RWPE2 (cell line): ENCODE measurements around the gene PLCL2.

Experiments used
- ATAC-seq: fragments of 200-7000 bp; cut with Tn5 transposase; 3 replicates; pipeline ENCODE4 v1.9.1; 2021; ENCODE audit warnings: low read depth
- DNase-seq: peaks from one replicate; pipeline ENCODE4 v3.0.0-alpha.2; 2020; ENCODE audit warnings: low spot score
- H3K27ac ChIP-seq: fragments of 450-650 bp; 2 replicates; pipeline ENCODE4 v1.5.1; 2017; ENCODE audit warnings: mild to moderate bottlenecking; ENCODE audit not compliant: poor library complexity, severe bottlenecking
- H3K27me3 ChIP-seq: fragments of 250-450 bp; sonication (Bioruptor Pico); 2 replicates; pipeline ENCODE4 v1.5.1; 2021; ENCODE audit warnings: mild to moderate bottlenecking, moderate library complexity; ENCODE audit not compliant: insufficient read depth, poor library complexity, severe bottlenecking
- H3K36me3 ChIP-seq: fragments of 250-450 bp; sonication (Bioruptor Pico); 2 replicates; pipeline ENCODE4 v1.5.1; 2020; ENCODE audit warnings: low read depth, mild to moderate bottlenecking, moderate library complexity
- H3K4me1 ChIP-seq: fragments of 250-450 bp; sonication (Bioruptor Pico); 2 replicates; pipeline ENCODE4 v1.5.1; 2021; ENCODE audit warnings: mild to moderate bottlenecking, moderate library complexity; ENCODE audit not compliant: insufficient read depth, poor library complexity, severe bottlenecking
- H3K4me3 ChIP-seq: fragments of 250-450 bp; sonication (Bioruptor Pico); 2 replicates; pipeline ENCODE4 v1.5.1; 2021; ENCODE audit warnings: mild to moderate bottlenecking, moderate library complexity; ENCODE audit not compliant: severe bottlenecking
- H3K9me3 ChIP-seq: fragments of 250-450 bp; sonication (Bioruptor Pico); 2 replicates; pipeline ENCODE4 v1.5.1; 2021; ENCODE audit warnings: mild to moderate bottlenecking, moderate library complexity; ENCODE audit not compliant: severe bottlenecking
- TF ChIP-seq, protein P1 (sequence below): fragments of 450-650 bp; IDR thresholded peaks from one replicate; pipeline ENCODE4 v1.5.1; 2017; ENCODE audit warnings: mild to moderate bottlenecking, moderate library complexity; ENCODE audit not compliant: poor library complexity, severe bottlenecking

The PLCL2 gene

DNA sequence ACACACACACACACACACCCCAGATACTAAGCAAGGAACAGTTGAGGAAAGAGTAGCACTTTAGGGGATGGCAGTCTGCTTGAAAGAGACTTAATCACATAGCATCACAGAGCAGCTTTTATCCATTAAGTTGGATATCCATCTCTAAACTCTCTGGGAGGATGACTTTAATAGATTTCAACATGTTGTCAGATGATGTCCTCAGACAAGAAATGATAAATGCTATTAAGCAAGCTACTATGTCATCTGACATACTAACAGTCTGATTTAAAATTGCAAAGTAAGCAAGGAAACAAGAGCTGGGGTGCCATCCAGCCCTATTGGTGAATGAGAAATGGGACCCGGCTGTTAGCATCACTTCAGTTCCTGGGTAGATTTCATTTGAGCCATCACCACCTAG lies 136.9 kb downstream of the PLCL2 start:
- DNase-seq: no peak

DNA sequence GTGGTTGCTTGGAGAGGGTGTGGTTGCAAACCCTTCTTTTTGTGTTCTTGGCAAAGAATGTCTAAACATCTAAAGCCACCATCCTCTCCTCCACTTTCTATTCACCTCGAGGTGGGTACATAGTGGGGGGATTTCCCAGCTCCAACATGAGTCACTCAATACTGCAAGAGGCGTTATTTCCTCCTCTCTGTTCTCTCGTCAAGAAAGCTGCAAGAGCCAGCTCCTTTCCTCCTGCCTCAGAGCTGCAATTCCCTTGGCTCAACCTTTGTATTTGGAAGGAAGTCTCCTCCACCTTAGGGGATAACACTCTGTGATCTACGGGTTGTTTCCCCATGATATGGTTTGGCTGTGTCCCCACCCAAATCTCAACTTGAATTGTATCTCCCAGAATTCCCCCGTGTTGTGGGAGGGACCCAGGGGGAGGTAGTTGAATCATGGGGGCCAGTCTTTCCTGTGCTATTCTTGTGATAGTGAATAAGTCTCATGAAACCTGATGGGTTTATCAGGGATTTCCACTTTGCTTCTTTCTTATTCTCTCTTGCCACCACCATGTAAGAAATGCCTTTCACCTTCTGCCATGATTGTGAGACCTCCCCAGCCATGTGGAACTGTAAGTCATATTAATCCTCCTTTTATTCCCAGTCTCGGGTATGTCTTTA lies 138.4 kb downstream of the PLCL2 start:
- Histone ChIP-seq H3K27ac (no peak overlapping the region), H3K9me3 (no peaks in the 10 kb centered on the region), H3K27me3 (no peaks in the 10 kb centered on the region), H3K4me3 (no peak overlapping the region), H3K4me1 (no peaks in the 10 kb centered on the region), H3K36me3 (no peaks in the 10 kb centered on the region)
- DNase-seq: no peak
- TF ChIP-seq, protein P1, sequence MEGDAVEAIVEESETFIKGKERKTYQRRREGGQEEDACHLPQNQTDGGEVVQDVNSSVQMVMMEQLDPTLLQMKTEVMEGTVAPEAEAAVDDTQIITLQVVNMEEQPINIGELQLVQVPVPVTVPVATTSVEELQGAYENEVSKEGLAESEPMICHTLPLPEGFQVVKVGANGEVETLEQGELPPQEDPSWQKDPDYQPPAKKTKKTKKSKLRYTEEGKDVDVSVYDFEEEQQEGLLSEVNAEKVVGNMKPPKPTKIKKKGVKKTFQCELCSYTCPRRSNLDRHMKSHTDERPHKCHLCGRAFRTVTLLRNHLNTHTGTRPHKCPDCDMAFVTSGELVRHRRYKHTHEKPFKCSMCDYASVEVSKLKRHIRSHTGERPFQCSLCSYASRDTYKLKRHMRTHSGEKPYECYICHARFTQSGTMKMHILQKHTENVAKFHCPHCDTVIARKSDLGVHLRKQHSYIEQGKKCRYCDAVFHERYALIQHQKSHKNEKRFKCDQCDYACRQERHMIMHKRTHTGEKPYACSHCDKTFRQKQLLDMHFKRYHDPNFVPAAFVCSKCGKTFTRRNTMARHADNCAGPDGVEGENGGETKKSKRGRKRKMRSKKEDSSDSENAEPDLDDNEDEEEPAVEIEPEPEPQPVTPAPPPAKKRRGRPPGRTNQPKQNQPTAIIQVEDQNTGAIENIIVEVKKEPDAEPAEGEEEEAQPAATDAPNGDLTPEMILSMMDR: no peak
- ATAC-seq: no peak; the same call in 2 of the 3 replicates

More for the DNA sequence above, 136.9 kb downstream of the PLCL2 start:
- Histone ChIP-seq H3K27ac (no peak overlapping the region), H3K36me3 (no peaks in the 10 kb centered on the region), H3K4me1 (no peaks in the 10 kb centered on the region), H3K27me3 (no peaks in the 10 kb centered on the region), H3K9me3 (no peaks in the 10 kb centered on the region), H3K4me3 (no peak overlapping the region)
- no peak for ATAC-seq
- TF ChIP-seq, protein P1: no peak

DNA sequence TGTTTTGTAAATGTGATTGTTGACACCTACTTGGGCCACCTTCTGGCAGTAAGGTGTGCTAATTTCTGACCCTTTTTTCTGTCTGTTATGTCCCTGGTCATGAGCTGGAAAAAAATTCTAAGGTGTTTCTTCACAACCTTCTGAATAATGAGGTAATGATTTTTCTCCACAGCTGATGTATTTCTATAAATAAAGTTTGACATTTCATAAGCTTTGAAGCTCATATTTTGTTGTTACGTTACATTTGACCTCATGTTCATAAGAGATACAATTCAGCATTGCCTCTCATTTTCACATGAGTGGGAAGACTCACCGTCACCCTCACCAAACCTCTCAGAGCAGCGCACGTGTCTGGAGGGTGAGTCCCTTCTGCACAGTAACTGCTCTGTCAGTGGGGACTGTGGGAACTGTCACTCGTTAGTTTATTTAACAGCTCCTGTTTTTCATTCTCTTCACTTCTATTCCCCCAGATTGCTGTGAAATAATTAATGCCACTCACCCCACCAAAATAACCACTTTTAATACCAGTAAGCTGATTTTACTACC lies 140.9 kb downstream of the PLCL2 start:
- Histone ChIP-seq H3K4me3 (no peak overlapping the region), H3K27ac (no peak overlapping the region), H3K9me3 (no peaks in the 10 kb centered on the region), H3K27me3 (no peaks in the 10 kb centered on the region), H3K4me1 (no peaks in the 10 kb centered on the region), H3K36me3 (no peaks in the 10 kb centered on the region)
- ATAC-seq: no peak
- TF ChIP-seq, protein P1: no peak
- no peak for DNase-seq

DNA sequence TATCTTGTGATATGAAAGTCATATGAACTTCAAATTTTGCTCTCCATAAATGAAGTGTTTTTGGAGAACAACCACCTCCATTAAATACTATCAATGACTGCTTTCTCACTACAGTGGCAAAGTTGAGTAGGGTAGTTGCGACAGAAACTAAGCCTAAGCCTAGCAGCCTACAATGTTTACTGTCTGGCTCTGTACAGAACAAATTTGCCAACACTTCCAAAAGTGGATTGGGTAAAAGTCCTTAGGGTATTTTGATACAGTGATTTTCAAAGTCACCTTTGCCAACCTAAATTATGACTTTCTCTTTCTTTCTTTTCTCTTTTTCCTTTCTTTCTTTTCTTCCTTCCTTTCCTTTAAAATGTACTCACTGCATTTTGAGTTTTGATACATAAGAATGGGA lies 142.6 kb downstream of the PLCL2 start:
- TF ChIP-seq, protein P1: no peak
- H3K36me3 ChIP-seq: no peaks in the 10 kb centered on the region
- ATAC-seq (no peak), DNase-seq (no peak)
- H3K9me3 ChIP-seq: no peaks in the 10 kb centered on the region
- no peak overlapping the region for H3K4me3 ChIP-seq
- no peaks in the 10 kb centered on the region for H3K4me1 ChIP-seq
- no peaks in the 10 kb centered on the region for H3K27me3 ChIP-seq
- H3K27ac ChIP-seq: no peak overlapping the region

DNA sequence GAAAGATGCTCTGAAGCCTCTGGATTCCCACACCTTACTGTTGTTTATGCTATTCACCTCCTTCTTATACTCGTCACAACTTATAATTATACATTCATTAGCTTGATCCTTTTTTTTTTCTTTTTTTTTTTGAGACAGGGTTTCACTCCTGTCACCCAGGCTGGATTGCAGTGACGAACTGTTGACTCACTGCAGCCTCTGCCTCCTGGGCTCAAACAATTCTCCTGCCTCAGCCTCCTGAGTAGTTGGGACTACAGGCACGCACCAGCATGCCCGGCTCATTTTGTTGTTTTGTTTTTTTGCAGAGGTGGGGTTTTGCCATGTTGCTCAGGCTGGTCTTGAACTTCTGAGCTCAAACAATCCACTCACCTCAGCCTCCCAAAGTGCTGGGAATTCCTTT lies 143.6 kb downstream of the PLCL2 start:
- H3K27ac ChIP-seq: no peak overlapping the region
- TF ChIP-seq, protein P1: no peak
- no peaks in the 10 kb centered on the region for H3K9me3 ChIP-seq
- no peaks in the 10 kb centered on the region for H3K36me3 ChIP-seq
- DNase-seq (no peak), ATAC-seq (no peak)
- H3K4me1 ChIP-seq: no peaks in the 10 kb centered on the region
- H3K27me3 ChIP-seq: no peaks in the 10 kb centered on the region
- no peak overlapping the region for H3K4me3 ChIP-seq
